HUES48 (cell line): ENCODE results near the gene RRH.
"Not testable (repeated sequence)": the region's sequence is repeated elsewhere in the genome, so short reads cannot be mapped to it uniquely, and the experiment has no call there.

Source experiments
- H3K27ac ChIP-seq: one replicate; pipeline ENCODE4 v1.7.0; 2013; ENCODE audit warnings: low read depth, low read length, inconsistent platforms
- H3K27me3 ChIP-seq: 2 replicates; pipeline ENCODE4 v1.6.1; 2013; ENCODE audit warnings: mild to moderate bottlenecking, low read length; ENCODE audit not compliant: control insufficient read depth, insufficient read depth
- H3K36me3 ChIP-seq: 2 replicates; pipeline ENCODE4 v1.6.1; 2013; ENCODE audit warnings: low read length; ENCODE audit not compliant: control insufficient read depth, insufficient read depth
- H3K4me1 ChIP-seq: 2 replicates; pipeline ENCODE4 v1.6.1; 2013; ENCODE audit warnings: mild to moderate bottlenecking, low read length; ENCODE audit not compliant: control insufficient read depth, insufficient read depth
- H3K4me3 ChIP-seq: 2 replicates; pipeline ENCODE4 v1.5.1; 2013; ENCODE audit warnings: mild to moderate bottlenecking, low read depth, low read length
- H3K9ac ChIP-seq: 2 replicates; pipeline ENCODE4 v1.6.1; 2013; ENCODE audit warnings: mild to moderate bottlenecking, low read depth, low read length, moderate library complexity
- H3K9me3 ChIP-seq: 2 replicates; pipeline ENCODE4 v1.6.1; 2013; ENCODE audit warnings: low read length; ENCODE audit not compliant: control insufficient read depth, insufficient read depth

RRH gene

DNA sequence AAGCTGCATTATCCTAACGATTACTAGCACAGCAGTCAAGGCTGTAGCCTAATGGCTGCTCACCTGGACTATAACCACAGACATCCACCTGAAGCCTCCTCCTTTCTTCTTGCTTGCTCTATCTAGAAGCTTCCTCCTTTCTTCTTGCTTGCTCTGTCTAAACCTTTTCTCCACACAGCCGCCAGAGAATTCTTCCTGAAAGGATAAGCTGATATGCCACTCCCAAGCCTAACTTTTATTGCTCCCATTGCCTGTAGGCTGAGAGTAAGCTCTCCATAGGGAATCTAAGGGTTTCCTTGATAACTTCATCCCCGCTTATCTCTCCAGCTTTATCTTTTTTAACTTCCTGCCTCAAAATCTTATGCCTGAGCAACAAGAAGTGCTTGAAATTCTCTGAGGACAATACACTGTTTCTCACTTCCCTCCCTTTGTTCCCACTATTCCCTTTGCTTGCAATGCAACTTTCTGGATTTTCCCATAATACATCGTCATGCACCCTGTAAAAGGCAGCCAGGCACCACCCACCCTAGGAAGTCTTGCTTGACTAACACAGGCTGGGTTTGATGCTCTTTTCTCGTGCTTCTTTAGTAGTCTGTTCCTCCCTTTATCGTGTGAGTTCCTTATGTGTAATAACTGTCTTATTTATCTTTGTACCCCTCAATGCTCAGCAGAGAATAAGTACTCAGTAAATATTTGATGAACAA lies 18.8 kb downstream of the RRH start:
- no peak overlapping the region for H3K4me3 ChIP-seq
- H3K27me3 ChIP-seq: no peaks in the 10 kb centered on the region
- no peak overlapping the region for H3K9ac ChIP-seq
- H3K36me3 ChIP-seq: no peaks in the 10 kb centered on the region
- 0 out of 2 replicates have a peak, but pooled peaks cover 3% of the 10 kb centered on the region for H3K4me1 ChIP-seq
- no peak overlapping the region for H3K27ac ChIP-seq
- H3K9me3 ChIP-seq: no peaks in the 10 kb centered on the region

- no peak within 1 kb of the TSS for H3K9ac ChIP-seq
- H3K27ac ChIP-seq: no peak within 1 kb of the TSS
- no peaks in the 10 kb centered on the region for H3K36me3 ChIP-seq
- H3K4me1 ChIP-seq: 0 out of 2 replicates have a peak, but pooled peaks cover 3% of the 10 kb centered on the region
- H3K9me3 ChIP-seq: no peaks in the 10 kb centered on the region
- H3K27me3 ChIP-seq: no peaks in the 10 kb centered on the region
- H3K4me3 ChIP-seq: no peak within 1 kb of the TSS
These were observed 20.2 kb downstream of the RRH start, which contains the start of gene LRIT3 for GRCh38 chr4:109847896-109848442. Gene LRIT3 (plus strand): TSS chr4:109848107. CDS start chr4:109848202, 95 bp downstream.

- no peak overlapping the region for H3K4me3 ChIP-seq
- H3K36me3 ChIP-seq: no peaks in the 10 kb centered on the region
- no peak overlapping the region for H3K9ac ChIP-seq
- H3K27ac ChIP-seq: no peak overlapping the region
- H3K27me3 ChIP-seq: no peaks in the 10 kb centered on the region
- 0 out of 2 replicates have a peak, but pooled peaks cover 3% of the 10 kb centered on the region for H3K4me1 ChIP-seq
- no peaks in the 10 kb centered on the region for H3K9me3 ChIP-seq
These were observed 20.7 kb downstream of the RRH start for GRCh38 chr4:109848501-109848900.

DNA sequence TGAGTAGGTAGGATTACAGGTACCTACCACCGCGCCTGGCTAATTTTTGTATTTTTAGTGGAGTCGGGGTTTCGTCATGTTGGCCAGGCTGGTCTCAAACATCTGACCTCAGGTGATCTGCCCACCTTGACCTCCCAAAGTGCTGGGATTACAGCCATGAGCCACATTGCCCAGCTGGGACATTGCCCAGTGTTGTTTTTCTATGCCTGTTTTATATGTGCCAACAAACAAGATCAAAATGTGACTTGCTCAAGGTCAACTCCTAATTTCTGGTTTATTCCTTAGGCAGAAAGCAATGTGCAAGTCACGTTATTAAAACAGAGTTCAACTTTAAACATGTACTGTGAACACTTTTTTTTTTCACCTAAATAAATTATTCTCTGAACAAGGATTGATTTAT lies 22.8 kb downstream of the RRH start:
- Histone ChIP-seq H3K9me3 (no peaks in the 10 kb centered on the region), H3K27ac (no peak overlapping the region), H3K9ac (no peak overlapping the region), H3K27me3 (no peaks in the 10 kb centered on the region), H3K4me3 (no peak overlapping the region), H3K36me3 (no peaks in the 10 kb centered on the region), H3K4me1 (0 out of 2 replicates have a peak, but pooled peaks cover 3% of the 10 kb centered on the region)

GRCh38 chr4:109859426-109860300 lies 31.9 kb downstream of the RRH start:
- H3K4me3 ChIP-seq, H3K4me1 ChIP-seq, H3K27me3 ChIP-seq, H3K9ac ChIP-seq, H3K9me3 ChIP-seq, H3K36me3 ChIP-seq, H3K27ac ChIP-seq: not testable (repeated sequence)

- Histone ChIP-seq H3K9ac (no peak overlapping the region), H3K36me3 (no peaks in the 10 kb centered on the region), H3K9me3 (peaks cover 10% of the 10 kb centered on the region; the same call in 1 of the 2 replicates), H3K27ac (no peak overlapping the region), H3K27me3 (no peaks in the 10 kb centered on the region), H3K4me1 (no peaks in the 10 kb centered on the region), H3K4me3 (no peak overlapping the region)
These were observed 33.5 kb downstream of the RRH start for GRCh38 chr4:109861271-109861670.

DNA sequence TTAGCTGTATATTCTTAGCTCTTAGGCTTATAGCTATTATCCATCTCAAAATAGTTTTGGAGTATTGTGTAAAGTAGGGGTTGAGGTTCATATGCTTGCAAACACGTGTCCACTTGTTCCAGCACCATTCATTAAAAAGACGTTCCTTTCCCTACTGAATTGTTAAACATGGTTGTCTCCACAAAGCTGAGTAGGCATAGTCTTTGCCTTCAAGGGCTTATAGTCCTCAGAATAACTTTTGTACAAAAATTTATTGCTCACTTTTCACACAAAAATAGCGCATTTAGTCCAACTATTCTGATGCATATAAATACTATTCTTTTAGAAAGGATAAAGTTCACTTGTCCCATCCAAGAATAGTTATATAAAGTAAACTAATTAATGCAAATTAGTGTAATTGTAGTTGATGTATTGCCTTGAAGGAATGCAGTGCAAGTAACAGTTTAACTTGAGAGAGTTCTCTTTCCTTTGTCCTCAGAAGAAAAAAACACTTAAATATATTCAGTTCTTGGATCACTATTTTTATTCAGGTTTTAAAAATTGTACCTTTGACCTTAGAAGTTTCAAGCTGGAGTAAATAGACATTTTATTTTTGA lies 34.2 kb downstream of the RRH start:
- Histone ChIP-seq H3K9ac (no peak overlapping the region), H3K4me3 (no peak overlapping the region), H3K27me3 (no peaks in the 10 kb centered on the region), H3K9me3 (peaks cover 10% of the 10 kb centered on the region; the same call in 1 of the 2 replicates), H3K4me1 (no peaks in the 10 kb centered on the region), H3K27ac (no peak overlapping the region), H3K36me3 (no peaks in the 10 kb centered on the region)

GRCh38 chr4:109864134-109864533 lies 36.4 kb downstream of the RRH start:
- Histone ChIP-seq H3K4me3 (no peak overlapping the region), H3K36me3 (no peaks in the 10 kb centered on the region), H3K9me3 (peaks cover 10% of the 10 kb centered on the region; the same call in 1 of the 2 replicates), H3K4me1 (no peaks in the 10 kb centered on the region), H3K9ac (no peak overlapping the region), H3K27ac (no peak overlapping the region), H3K27me3 (no peaks in the 10 kb centered on the region)

DNA sequence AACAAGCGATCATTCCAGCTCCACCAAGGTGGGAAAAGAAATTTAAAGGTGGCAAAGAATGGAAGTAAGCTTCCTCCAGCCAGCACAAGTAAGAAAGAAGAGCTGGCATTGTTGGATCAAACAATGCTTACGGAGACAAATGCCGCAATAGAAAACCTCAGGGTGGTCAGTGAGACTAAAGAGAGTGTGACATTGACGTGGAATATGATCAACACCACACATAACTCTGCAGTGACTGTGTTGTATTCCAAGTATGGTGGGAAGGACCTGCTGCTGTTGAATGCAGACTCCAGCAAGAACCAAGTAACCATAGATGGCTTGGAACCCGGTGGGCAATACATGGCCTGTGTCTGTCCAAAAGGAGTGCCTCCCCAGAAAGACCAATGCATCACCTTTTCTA lies 42.3 kb downstream of the RRH start:
- no peaks in the 10 kb centered on the region for H3K36me3 ChIP-seq
- H3K4me3 ChIP-seq: no peak overlapping the region
- H3K9me3 ChIP-seq: no peaks in the 10 kb centered on the region
- no peak overlapping the region for H3K9ac ChIP-seq
- no peaks in the 10 kb centered on the region for H3K4me1 ChIP-seq
- no peak overlapping the region for H3K27ac ChIP-seq
- H3K27me3 ChIP-seq: no peaks in the 10 kb centered on the region

- H3K9ac ChIP-seq: no peak overlapping the region
- no peaks in the 10 kb centered on the region for H3K9me3 ChIP-seq
- no peak overlapping the region for H3K27ac ChIP-seq
- H3K36me3 ChIP-seq: no peaks in the 10 kb centered on the region
- H3K4me3 ChIP-seq: no peak overlapping the region
- no peaks in the 10 kb centered on the region for H3K4me1 ChIP-seq
- no peaks in the 10 kb centered on the region for H3K27me3 ChIP-seq
These were observed 44.3 kb downstream of the RRH start for GRCh38 chr4:109872065-109872464.
